Measurements from ENCODE around the gene PPP1CC.

DNA sequence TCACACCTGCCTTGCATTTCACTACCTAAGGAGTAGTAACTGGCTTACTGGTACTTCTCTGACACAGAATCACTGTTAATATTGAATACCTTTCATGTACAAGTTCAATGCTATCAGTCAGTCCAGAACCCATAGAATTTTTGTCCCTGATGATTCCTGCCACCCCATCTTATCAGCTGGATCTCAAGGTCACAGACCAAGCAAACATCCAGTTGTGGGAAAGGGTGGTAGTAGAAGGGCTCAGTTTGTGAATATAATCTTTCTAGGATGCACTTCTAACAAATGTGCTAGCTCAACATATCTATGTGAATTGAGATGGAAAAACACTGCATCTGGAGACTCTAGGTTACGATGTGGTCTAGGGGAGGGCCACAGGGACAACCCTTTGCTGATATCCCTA is 14.1 kb downstream of the PPP1CC start:
- TF ChIP-seq POLR2A (IDR thresholded peaks at IDR 0.05; ENCODE audit: low read depth, low read length) (no peak), RAD21 (IDR thresholded peaks at IDR 0.05; ENCODE audit: low read length) (no peak), FOS (IDR thresholded peaks at IDR 0.05; ENCODE audit: low read depth, low read length) (no peak), MXI1 (IDR thresholded peaks at IDR 0.05; ENCODE audit: borderline replicate concordance, low read depth, low read length) (no peak), USF2 (IDR thresholded peaks at IDR 0.05; ENCODE audit: low read depth, low read length) (no peak), SMC3 (IDR thresholded peaks at IDR 0.05; ENCODE audit: low read depth, low read length) (no peak)
- TF ChIP-seq, protein P1, sequence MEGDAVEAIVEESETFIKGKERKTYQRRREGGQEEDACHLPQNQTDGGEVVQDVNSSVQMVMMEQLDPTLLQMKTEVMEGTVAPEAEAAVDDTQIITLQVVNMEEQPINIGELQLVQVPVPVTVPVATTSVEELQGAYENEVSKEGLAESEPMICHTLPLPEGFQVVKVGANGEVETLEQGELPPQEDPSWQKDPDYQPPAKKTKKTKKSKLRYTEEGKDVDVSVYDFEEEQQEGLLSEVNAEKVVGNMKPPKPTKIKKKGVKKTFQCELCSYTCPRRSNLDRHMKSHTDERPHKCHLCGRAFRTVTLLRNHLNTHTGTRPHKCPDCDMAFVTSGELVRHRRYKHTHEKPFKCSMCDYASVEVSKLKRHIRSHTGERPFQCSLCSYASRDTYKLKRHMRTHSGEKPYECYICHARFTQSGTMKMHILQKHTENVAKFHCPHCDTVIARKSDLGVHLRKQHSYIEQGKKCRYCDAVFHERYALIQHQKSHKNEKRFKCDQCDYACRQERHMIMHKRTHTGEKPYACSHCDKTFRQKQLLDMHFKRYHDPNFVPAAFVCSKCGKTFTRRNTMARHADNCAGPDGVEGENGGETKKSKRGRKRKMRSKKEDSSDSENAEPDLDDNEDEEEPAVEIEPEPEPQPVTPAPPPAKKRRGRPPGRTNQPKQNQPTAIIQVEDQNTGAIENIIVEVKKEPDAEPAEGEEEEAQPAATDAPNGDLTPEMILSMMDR (conservative IDR thresholded peaks at IDR 0.05; ENCODE audit: low read depth, low read length), result no peak
